HFF-Myc (cell line): Measurements from ENCODE around the gene ERV3-1.
"Not testable (repeated sequence)": the region's sequence is repeated elsewhere in the genome, so short reads cannot be mapped to it uniquely, and the experiment has no call there.

Experiments
- DNase-seq: peaks from one replicate; pipeline ENCODE4 v3.0.0-alpha.2; 2011; ENCODE audit warnings: low read depth; ENCODE audit errors: extremely low read depth
- H3K4me3 ChIP-seq: replicated peaks from 2 replicates; pipeline ENCODE4 v1.5.1; 2011; ENCODE audit warnings: low read depth, mild to moderate bottlenecking, control low read depth, low read length
- TF ChIP-seq, protein P1 (sequence below): IDR thresholded peaks from 2 replicates; pipeline ENCODE4 v1.5.1; 2012; ENCODE audit warnings: mild to moderate bottlenecking, low read depth, low read length, control low read depth; ENCODE audit errors: missing control alignments

The ERV3-1 gene

DNA sequence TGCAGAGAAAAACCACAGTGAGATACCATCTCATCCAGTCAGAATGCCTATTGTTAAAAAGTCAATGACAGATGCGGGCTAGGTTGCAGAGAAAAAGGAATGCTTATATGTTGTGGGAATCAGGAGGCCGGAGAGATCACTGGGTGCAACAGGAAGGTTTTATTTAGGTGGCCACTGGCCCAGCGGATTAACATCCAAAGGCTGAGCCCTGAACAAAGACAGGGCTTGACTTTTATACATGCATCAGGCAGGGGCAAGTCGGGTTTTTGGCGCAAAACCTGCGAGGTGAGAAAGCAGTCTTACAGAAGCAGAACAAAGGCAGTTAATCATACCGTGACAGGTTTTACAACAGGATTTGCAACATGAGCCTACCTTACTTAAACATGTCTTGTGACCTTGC is 16.3 kb downstream of the ERV3-1 start:
- no peak overlapping the region for H3K4me3 ChIP-seq
- TF ChIP-seq, protein P1, sequence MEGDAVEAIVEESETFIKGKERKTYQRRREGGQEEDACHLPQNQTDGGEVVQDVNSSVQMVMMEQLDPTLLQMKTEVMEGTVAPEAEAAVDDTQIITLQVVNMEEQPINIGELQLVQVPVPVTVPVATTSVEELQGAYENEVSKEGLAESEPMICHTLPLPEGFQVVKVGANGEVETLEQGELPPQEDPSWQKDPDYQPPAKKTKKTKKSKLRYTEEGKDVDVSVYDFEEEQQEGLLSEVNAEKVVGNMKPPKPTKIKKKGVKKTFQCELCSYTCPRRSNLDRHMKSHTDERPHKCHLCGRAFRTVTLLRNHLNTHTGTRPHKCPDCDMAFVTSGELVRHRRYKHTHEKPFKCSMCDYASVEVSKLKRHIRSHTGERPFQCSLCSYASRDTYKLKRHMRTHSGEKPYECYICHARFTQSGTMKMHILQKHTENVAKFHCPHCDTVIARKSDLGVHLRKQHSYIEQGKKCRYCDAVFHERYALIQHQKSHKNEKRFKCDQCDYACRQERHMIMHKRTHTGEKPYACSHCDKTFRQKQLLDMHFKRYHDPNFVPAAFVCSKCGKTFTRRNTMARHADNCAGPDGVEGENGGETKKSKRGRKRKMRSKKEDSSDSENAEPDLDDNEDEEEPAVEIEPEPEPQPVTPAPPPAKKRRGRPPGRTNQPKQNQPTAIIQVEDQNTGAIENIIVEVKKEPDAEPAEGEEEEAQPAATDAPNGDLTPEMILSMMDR: no peak
- DNase-seq: no peak

DNA sequence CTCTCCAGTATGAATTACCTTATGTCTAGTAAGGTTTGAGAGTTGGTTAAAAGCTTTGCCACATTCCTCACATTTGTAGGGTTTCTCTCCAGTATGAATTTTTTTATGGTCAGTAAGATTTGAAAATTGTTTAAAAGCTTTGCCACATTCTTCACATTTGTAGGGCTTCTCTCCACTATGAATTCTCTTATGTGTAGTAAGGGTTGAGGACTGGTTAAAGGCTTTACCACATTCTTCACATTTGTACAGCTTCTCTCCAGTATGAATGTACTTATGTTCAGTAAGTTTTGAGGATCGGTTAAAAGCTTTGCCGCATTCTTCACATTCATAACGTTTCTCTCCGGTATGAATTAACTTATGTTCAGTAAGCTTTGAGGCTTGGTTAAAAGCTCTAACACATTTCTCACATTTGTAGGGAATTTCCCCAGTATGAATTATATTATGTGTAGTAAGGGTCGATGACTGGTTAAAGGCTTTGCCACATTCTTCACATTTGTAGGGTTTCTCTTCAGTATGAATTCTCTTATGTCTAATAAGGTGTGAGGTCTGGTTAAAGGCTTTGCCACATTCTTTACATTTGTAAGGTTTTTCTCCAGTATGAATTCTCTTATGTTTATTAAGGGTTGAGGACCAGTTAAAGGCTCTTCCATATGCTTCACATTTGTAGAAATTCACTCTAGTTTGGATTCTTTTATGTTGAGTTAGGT is 27.8 kb downstream of the ERV3-1 start:
- no peak overlapping the region for H3K4me3 ChIP-seq
- no peak for DNase-seq
- TF ChIP-seq, protein P1: no peak

DNA sequence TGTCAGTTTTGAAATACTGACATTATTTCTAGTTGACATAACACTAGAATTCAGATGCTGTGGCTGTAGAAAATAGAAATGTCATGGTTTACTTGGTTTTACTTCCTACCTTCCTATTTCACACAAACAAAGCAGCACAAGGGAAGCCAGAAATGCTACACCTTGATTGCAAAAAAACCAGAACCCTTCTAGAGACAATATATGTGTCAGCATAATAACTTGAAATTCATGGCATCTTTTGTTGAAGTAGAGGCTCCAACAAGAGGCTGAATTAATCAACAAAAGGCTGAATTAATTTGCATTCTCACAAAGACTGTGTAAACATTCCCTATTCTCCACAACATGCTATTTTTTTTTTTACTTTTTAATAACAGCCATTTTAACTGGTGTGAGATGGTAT is 40.9 kb downstream of the ERV3-1 start:
- TF ChIP-seq, protein P1: no peak
- H3K4me3 ChIP-seq: no peak overlapping the region
- no peak for DNase-seq

DNA sequence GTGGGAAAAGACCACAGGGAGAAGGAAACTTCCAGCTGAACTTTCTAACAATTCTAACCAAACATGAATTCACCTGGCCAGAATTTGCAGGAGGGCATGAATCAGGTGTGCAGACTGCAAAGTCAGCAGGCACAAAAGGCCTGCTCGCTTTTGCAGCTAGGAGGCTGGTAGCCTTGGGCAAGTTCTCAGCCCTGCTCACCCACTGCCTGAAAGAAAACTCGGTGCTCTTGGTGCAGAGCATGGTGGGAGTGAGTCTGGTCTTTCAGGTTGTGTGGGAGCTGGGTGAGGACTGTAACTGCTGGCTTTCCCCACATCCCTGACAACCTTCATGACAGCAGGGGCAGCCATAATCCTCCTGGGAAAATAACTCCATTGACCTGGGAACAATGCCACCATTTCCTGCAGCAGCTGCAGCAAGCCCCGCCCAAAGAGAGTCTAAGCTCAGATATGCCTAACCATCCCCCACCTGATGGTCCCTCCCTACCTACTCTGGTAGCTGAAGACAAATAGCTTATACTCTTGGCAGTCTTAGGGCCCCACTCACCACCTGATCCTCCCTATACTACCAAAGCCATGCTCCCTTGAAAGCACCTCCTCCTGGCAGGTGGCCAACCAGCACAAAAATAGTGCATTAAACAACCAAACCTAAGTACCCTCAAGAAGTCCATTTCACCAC is 47.3 kb downstream of the ERV3-1 start:
- DNase-seq: no peak
- TF ChIP-seq, protein P1: no peak
- H3K4me3 ChIP-seq: no peak overlapping the region

DNA sequence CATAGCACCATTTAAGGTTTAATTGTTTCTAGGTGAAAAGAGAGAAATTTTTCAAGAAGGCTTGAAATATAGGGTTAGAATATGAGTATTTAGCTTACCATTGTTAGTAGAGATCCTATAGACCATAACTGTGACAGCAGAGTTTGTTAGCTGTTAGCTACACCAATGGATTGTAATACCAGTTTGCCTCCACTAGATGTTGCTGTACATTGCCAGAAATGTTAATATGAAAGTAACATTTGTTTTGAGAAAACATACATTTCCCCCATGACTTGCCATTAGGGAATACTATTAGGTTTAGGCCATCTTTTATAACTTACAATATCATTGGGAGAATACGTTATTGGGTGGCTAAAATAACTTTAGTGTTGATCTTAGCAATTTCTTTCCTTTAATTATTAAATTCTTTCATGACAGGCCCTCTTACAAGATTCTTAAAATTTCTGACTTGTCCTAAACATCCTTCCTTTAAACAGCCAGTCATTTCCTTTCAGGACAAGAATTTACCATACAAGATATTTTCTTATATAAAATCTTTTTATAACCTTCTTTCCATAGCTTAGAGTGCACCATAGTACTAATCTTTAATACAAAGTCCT is 55.1 kb downstream of the ERV3-1 start:
- TF ChIP-seq, protein P1: peak; percentile 54
- H3K4me3 ChIP-seq: no peak overlapping the region

DNA sequence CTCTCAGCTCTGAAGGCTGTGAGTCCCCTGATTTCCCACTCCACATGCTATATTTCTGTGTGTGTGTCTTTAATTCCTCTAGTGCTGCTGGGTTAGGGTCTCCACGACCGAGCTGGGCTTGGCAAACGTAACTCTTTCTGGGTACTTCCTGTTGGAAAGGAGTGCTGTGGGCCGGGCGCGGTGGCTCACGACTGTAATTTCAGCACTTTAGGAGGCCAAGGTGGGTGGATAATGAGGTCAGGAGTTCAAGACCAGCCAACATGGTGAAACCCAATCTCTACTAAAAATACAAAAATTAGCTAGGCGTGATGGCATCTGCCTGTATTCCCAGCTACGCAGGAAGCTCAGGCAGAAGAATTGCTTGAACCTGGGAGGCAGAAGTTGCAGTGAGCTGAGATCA is 55.8 kb downstream of the ERV3-1 start:
- H3K4me3 ChIP-seq, DNase-seq: not testable (repeated sequence)

More for the DNA sequence above, 55.1 kb downstream of the ERV3-1 start:
- DNase-seq: peak; percentile 31

DNA sequence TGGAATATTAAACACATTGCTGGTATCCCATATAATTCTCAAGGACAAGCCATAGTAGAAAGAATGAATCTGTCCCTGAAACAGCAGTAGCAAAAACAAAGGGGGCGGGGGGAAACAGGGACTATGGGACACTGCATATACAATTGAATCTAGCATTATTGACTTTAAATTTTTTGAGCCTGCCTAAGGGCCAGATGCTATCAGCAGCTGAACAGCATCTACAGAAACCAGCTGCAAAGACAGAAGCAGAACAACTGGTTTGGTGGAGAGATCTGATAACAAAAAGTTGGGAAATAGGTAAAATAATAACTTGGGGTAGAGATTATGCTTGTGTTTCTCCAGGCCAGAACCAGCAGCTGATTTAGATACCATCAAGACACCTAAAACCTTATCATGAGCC is 57.7 kb downstream of the ERV3-1 start:
- not testable (repeated sequence) for H3K4me3 ChIP-seq, DNase-seq
